Motor neuron (in vitro differentiated cells): ENCODE measurements around the gene PTPN12. TPM values are rescaled to one million over a fixed set of nuclear protein-coding genes. Genes with fewer than 3 reads are reported as not detected.
"Not testable (repeated sequence)": the region's sequence is repeated elsewhere in the genome, so short reads cannot be mapped to it uniquely, and the experiment has no call there.

ENCODE experiments used
- ATAC-seq, 8 experiments: fragments of 200-7000 bp; cut with Tn5 transposase; replicated peaks in 6 of 8; 2 replicates each; pipeline ENCODE4 v1.8.0; 2021; ENCODE audit warnings: mild to moderate bottlenecking in 8 of 8, moderate library complexity in 8 of 8
- H3K27ac ChIP-seq, 2 donors: fragments of 250-450 bp; sonication (Bioruptor Pico); 2 replicates each; pipeline ENCODE4 v1.9.0; 2021; ENCODE audit warnings: antibody characterized with exemption in 2 of 2, mild to moderate bottlenecking in 2 of 2, moderate library complexity in 1 of 2
- H3K4me1 ChIP-seq, 2 donors: fragments of 250-450 bp; sonication (Bioruptor Pico); replicated peaks in 1 of 2; 2 replicates each; pipeline ENCODE4 v1.6.1; 2021; ENCODE audit warnings: antibody characterized with exemption in 2 of 2, mild to moderate bottlenecking in 2 of 2, moderate library complexity in 1 of 2
- H3K4me3 ChIP-seq, 5 donors: fragments of 250-450 bp; sonication (Bioruptor Pico); 2 replicates each; pipeline ENCODE4 v1.9.0; 2021; ENCODE audit warnings: antibody characterized with exemption in 5 of 5, mild to moderate bottlenecking in 5 of 5, moderate library complexity in 4 of 5
- WGBS, 10 experiments: fragments of 450-650 bp; shearing (Covaris generic); methylation state at CpG; one replicate each; pipeline ENCODE4 v1.0.0; 2022; 5-methylcytosine and 5-hydroxymethylcytosine counted together
- in situ Hi-C, 9 experiments: fragments of 400-800 bp; cut with MboI; loops; one replicate each; pipeline ENCODE4 v1.15.0; 2021; ENCODE audit warnings: low sequenced_read_pairs in 9 of 9, low pct_unique_long_range_greater_than_20kb in 2 of 9; ENCODE audit not compliant: unreplicated experiment in 9 of 9
- total RNA-seq, 8 experiments: library from RNA; unstranded; fragments of 300-600 nt; gene quantifications; 2 replicates each; pipeline versions ENCODE4 v1.2.3 to v1.2.4, GENCODE V29; 2022

Gene PTPN12
- total RNA-seq, 8 experiments from 2014 or later = 18.1 to 107 (median 30.0) TPM

DNA sequence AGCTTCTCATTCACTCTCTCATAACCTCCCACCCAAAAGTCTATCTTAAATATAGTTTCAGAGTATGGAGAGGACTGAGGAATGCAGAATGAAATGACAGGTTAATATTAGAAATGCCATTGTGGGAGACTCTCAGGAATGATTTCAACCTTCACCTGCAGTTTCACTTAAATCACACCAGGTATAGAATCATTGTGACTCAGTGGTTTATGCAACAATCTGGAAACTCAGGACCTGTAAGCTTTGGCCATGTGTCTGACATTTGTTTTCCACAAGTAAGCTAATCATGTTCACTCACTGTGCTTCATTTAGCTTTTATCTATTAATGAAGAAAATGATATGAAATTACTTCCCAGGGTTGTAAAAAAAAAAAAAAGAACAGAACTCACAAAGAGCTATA, 8.7 kb upstream of the PTPN12 start:
- in situ Hi-C loops = no loop called here
- no peak overlapping the region for H3K4me3 ChIP-seq
- no peak for ATAC-seq
- H3K27ac ChIP-seq = no peak overlapping the region
- no peaks in the 10 kb centered on the region for H3K4me1 ChIP-seq

DNA sequence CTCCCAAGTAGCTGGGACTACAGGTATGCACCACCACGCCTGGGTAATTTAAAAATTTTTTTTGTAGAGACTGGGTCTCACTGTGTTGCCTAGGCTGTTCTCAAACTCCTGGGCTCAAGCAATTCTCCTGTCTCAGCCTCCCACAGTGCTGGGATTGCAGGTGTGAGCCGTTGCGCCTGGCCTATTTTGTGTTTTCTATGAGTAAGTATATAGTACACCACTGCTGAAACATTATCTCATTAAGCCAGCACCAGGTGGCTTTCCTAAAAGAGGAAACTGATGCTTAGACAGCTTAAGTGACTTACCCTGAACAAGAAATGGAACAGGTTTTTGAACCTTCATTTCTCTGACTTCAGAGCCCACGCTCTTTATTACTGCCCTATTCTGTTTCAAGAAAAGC, 7.8 kb upstream of the PTPN12 start:
- H3K27ac ChIP-seq = no peak overlapping the region
- no peaks in the 10 kb centered on the region for H3K4me1 ChIP-seq
- no peak overlapping the region for H3K4me3 ChIP-seq
- 60 to 91% (median 87%) methylated on average over 1 to 4 of the region's 4 CpGs; no CpG with 5 or more reads in 1 of the 10 experiments for WGBS, 10 experiments
- in situ Hi-C loops = no loop called here
- ATAC-seq = no peak

GRCh38 chr7:77531038-77531437, 6.1 kb upstream of the PTPN12 start:
- in situ Hi-C loops = no loop called here
- no peak overlapping the region for H3K4me3 ChIP-seq
- WGBS, 10 experiments = 72 to 100% (median 96%) methylated on average over 1 to 2 of the region's 2 CpGs; no CpG with 5 or more reads in 1 of the 10 experiments
- ATAC-seq = no peak
- no peaks in the 10 kb centered on the region for H3K4me1 ChIP-seq
- H3K27ac ChIP-seq = no peak overlapping the region

- Histone ChIP-seq H3K4me3 (no peak overlapping the region), H3K4me1 (no peaks in the 10 kb centered on the region), H3K27ac (no peak overlapping the region)
- 73 to 96% (median 90%) methylated on average over 2 to 5 of the region's 5 CpGs for WGBS, 10 experiments
- in situ Hi-C loops = no loop called here
- no peak for ATAC-seq
These were observed 4.8 kb upstream of the PTPN12 start for GRCh38 chr7:77532247-77532646.

DNA sequence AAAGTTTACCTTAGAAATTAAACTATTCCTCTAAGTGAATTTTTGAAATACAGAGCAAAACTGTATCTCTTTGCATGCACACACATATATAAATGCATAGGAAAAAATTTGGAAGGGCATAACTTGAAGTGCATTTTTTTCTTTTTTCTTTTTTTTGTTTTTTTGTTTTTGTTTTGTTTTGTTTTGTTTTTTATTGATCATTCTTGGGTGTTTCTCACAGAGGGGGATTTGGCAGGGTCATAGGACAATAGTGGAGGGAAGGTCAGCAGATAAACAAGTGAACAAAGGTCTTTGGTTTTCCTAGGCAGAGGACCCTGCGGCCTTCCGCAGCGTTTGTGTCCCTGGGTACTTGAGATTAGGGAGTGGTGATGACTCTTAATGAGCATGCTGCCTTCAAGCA, 4.4 kb upstream of the PTPN12 start:
- H3K4me1 ChIP-seq, H3K27ac ChIP-seq, H3K4me3 ChIP-seq, ATAC-seq, in situ Hi-C loops: not testable (repeated sequence)
- 71% methylated on average over 3 of the region's 3 CpGs; no CpG with 5 or more reads in 9 of the 10 experiments for WGBS, 10 experiments

DNA sequence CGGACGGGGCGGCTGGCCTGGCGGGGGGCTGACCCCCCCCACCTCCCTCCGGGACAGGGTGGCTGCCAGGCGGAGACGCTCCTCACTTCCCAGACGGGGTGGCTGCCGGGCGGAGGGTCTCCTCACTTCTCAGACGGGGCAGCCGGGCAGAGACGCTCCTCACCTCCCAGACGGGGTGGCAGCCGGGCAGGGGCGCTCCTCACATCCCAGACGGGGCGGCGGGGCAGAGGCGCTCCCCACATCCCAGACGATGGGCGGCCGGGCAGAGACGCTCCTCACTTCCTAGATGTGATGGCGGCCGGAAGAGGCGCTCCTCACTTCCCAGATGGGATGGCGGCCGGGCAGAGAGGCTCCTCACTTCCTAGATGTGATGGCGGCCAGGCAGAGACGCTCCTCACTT, 3.0 kb upstream of the PTPN12 start:
- WGBS, 10 experiments = no CpG with 5 or more reads among the region's 31 CpGs
- H3K4me1 ChIP-seq, H3K27ac ChIP-seq, ATAC-seq, in situ Hi-C loops, H3K4me3 ChIP-seq: not testable (repeated sequence)

DNA sequence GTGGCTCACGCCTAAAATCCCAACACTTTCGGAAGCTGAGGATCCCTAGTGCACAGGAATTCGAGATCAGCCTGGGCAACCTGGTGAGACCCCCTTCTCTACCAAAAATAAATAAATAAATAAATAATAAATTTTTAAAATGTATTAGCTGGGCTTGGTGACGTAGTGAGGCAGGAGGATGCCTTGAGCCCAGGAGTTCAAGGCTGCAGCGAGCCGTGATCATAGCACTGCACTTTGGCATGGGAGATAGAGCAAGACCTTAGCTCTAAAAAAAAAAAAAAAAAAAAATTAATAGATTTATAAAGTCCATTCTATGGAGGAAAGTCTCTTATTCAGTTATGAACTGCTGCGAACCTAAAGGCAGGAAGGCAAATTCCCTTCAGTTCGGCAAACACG, 1.1 kb upstream of the PTPN12 start:
- WGBS, 10 experiments = 0 to 94% (median 31%) methylated on average over 2 to 8 of the region's 9 CpGs
- ATAC-seq = no peak
- in situ Hi-C loops = no loop called here
- peak overlapping the region; percentile 59 to 65 for H3K27ac ChIP-seq
- H3K4me3 ChIP-seq = peak overlapping the region; percentile 60 to 74 (median 65)
- peaks cover 2 to 8% of the 10 kb centered on the region in 2 donors for H3K4me1 ChIP-seq

DNA sequence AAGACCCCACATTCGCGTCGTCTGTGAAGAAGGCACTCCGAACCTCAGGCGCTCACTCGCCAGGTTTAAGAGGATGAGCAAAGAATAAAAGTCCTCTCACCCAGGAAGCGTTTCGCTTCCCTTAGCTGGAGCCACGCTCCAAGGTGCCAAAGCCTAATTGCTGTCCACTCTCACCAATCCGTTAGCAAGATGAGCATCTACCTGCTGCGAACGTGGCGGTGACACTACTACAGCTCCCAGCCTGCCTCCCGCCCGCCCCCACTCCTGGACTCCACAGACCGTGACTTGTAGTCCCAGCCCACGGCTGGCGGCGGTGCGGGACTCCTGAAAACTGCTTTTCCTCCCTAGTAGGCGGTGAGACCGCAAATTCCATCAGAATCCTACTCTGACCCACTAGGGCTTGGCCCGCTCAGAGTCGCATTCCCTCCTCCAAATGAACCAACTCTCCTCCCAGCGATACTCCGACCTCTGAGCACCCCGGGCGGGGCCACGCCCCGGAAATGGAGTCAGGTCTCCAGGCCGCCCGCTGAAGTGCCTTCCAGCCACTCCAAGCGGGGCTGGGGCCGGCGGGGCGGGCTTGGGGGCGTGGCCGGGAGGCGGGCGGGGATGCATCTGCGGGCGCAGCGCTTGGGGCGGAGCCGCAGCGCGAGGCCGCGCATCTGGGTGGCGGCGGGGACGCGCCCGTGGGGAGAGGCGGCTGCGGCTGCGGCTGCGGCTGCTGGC, 521 bp upstream of the PTPN12 start:
- in situ Hi-C loops = no loop called here
- peaks cover 2 to 8% of the 10 kb centered on the region in 2 donors for H3K4me1 ChIP-seq
- H3K4me3 ChIP-seq = peak overlapping the region; percentile 60 to 74 (median 65)
- peak overlapping the region; percentile 82 to 86 for H3K27ac ChIP-seq
- WGBS, 10 experiments = 0 to 22% (median 4%) methylated on average over 3 to 10 of the region's 58 CpGs; no CpG with 5 or more reads in 1 of the 10 experiments
- peak; percentile 83 to 91 (median 90) for ATAC-seq

GRCh38 chr7:77537778-77538280, 734 bp downstream of the PTPN12 start:
- peak overlapping the region; percentile 60 to 74 (median 65) for H3K4me3 ChIP-seq
- H3K4me1 ChIP-seq = peaks cover 2 to 8% of the 10 kb centered on the region in 2 donors
- ATAC-seq = peak in 7 of 8 experiments; percentile 1 to 12 (median 7)
- H3K27ac ChIP-seq = peak overlapping the region; percentile 82 to 86
- in situ Hi-C loops = no loop called here
- whole genome bisulfite sequencing, 10 experiments = 0% methylated on average over 1 of the region's 43 CpGs; no CpG with 5 or more reads in 7 of the 10 experiments

GRCh38 chr7:77538281-77539212, 1.5 kb downstream of the PTPN12 start:
- H3K27ac ChIP-seq = peak overlapping the region; percentile 82 to 86
- H3K4me1 ChIP-seq = peaks cover 2 to 8% of the 10 kb centered on the region in 2 donors
- H3K4me3 ChIP-seq = peak overlapping the region; percentile 60 to 74 (median 65)
- WGBS, 10 experiments = 0 to 3% (median 0%) methylated on average over 1 to 10 of the region's 30 CpGs; no CpG with 5 or more reads in 1 of the 10 experiments
- ATAC-seq = peak; percentile 0 to 38 (median 10)
- in situ Hi-C loops = no loop called here

DNA sequence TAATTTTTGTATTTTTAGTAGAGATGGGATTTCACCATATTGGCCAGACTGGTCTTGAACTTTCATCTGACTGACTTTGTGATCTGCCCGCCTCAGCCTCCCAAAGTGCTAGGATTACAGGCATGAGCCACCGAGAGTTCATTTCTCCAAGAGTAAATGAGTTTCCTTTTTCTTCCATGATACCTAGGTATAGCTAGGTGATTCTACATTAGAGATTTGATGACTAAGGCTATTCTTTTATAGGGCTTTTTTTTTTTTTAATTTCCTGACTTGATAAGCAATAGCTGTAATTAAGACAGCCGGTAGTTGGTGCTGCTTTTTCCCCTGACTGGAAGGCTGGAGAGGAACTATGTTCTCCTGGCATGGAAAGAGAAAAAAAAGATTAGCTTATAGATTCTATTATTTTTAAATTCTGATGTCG, 3.3 kb downstream of the PTPN12 start:
- in situ Hi-C loops = no loop called here
- 60 to 100% (median 87%) methylated on average over 1 to 4 of the region's 4 CpGs for WGBS, 10 experiments
- H3K4me1 ChIP-seq = peaks cover 2 to 8% of the 10 kb centered on the region in 2 donors
- no peak for ATAC-seq
- no peak overlapping the region for H3K27ac ChIP-seq
- peak overlapping the region in 1 of 5 donors; percentile 64 for H3K4me3 ChIP-seq

- 90 to 100% (median 100%) methylated on average over 1 to 5 of the region's 7 CpGs; no CpG with 5 or more reads in 1 of the 10 experiments for WGBS, 10 experiments
- ATAC-seq, in situ Hi-C loops, H3K27ac ChIP-seq, H3K4me3 ChIP-seq, H3K4me1 ChIP-seq: not testable (repeated sequence)
These were observed 3.9 kb downstream of the PTPN12 start for GRCh38 chr7:77540993-77541392.

GRCh38 chr7:77542409-77542808, 5.3 kb downstream of the PTPN12 start:
- Histone ChIP-seq H3K4me3 (no peak overlapping the region), H3K4me1 (peaks cover 2 to 8% of the 10 kb centered on the region in 2 donors), H3K27ac (no peak overlapping the region)
- WGBS, 10 experiments = 0 to 100% (median 89%) methylated on average over 1 of the region's 1 CpG; no CpG with 5 or more reads in 1 of the 10 experiments
- in situ Hi-C loops = no loop called here
- no peak for ATAC-seq
